Neural progenitor cell (in vitro differentiated cells): Measurements from ENCODE around the gene LYPLA2.

ENCODE experiments used
- EZH2phosphoT487 ChIP-seq: fragments of 200-600 bp; sonication (generic); IDR thresholded peaks from 2 replicates; pipeline ENCODE4 v1.6.1; 2017; ENCODE audit warnings: antibody characterized with exemption
- TF ChIP-seq, protein P1 (sequence below): fragments of 200-600 bp; sonication (generic); IDR thresholded peaks from 2 replicates; pipeline ENCODE4 v1.5.1; 2017; ENCODE audit warnings: antibody characterized with exemption, mild to moderate bottlenecking

- TF ChIP-seq, protein P1, sequence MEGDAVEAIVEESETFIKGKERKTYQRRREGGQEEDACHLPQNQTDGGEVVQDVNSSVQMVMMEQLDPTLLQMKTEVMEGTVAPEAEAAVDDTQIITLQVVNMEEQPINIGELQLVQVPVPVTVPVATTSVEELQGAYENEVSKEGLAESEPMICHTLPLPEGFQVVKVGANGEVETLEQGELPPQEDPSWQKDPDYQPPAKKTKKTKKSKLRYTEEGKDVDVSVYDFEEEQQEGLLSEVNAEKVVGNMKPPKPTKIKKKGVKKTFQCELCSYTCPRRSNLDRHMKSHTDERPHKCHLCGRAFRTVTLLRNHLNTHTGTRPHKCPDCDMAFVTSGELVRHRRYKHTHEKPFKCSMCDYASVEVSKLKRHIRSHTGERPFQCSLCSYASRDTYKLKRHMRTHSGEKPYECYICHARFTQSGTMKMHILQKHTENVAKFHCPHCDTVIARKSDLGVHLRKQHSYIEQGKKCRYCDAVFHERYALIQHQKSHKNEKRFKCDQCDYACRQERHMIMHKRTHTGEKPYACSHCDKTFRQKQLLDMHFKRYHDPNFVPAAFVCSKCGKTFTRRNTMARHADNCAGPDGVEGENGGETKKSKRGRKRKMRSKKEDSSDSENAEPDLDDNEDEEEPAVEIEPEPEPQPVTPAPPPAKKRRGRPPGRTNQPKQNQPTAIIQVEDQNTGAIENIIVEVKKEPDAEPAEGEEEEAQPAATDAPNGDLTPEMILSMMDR = no peak
- no peak for TF ChIP-seq EZH2phosphoT487
Measured at GRCh38 chr1:23825762-23826522, 35.0 kb downstream of the LYPLA2 start.
